ENCODE results near the gene CCL15.

The CCL15 gene

GRCh38 chr17:35968520-35969054, 32.8 kb downstream of the CCL15 start:
- TF ChIP-seq ZNF274 (IDR thresholded peaks at IDR 0.05; ENCODE audit: low read depth, low read length), result no peak
- TF ChIP-seq SUZ12 (IDR thresholded peaks at IDR 0.05; ENCODE audit: extremely low read depth, insufficient read depth, insufficient read length), result no peak
- no peak for TF ChIP-seq YY1 (IDR thresholded peaks at IDR 0.05; ENCODE audit: insufficient read depth, insufficient read length)
- Histone ChIP-seq H3K9ac (ENCODE audit: insufficient read length, low read depth) (no peak overlapping the region), H3K9me3 (ENCODE audit: insufficient read depth, low read length) (no peaks in the 10 kb centered on the region), H3K27me3 (ENCODE audit: insufficient read depth, insufficient read length) (no peaks in the 10 kb centered on the region), H3K4me1 (ENCODE audit: insufficient read depth, insufficient read length) (no peaks in the 10 kb centered on the region), H3K36me3 (ENCODE audit: insufficient read depth, insufficient read length, low read length) (no peaks in the 10 kb centered on the region), H3K4me3 (ENCODE audit: insufficient read length, low read depth) (no peak overlapping the region)
- DNase-seq (ENCODE audit: low read depth, low spot score), result no peak

GRCh38 chr17:35965272-35965671, 36.1 kb downstream of the CCL15 start:
- DNase-seq (ENCODE audit: low read depth, low spot score), result no peak

GRCh38 chr17:35963663-35964062, 37.7 kb downstream of the CCL15 start:
- no peak for DNase-seq (ENCODE audit: low read depth, low spot score)
- H3K4me1 ChIP-seq (ENCODE audit: insufficient read depth, insufficient read length), result no peaks in the 10 kb centered on the region
- H3K27me3 ChIP-seq (ENCODE audit: insufficient read depth, insufficient read length), result no peaks in the 10 kb centered on the region
- H3K9me3 ChIP-seq (ENCODE audit: insufficient read depth, low read length), result no peaks in the 10 kb centered on the region
- H3K36me3 ChIP-seq (ENCODE audit: insufficient read depth, insufficient read length, low read length), result no peaks in the 10 kb centered on the region
- no peak for TF ChIP-seq YY1 (IDR thresholded peaks at IDR 0.05; ENCODE audit: insufficient read depth, insufficient read length)
- TF ChIP-seq ZNF274 (IDR thresholded peaks at IDR 0.05; ENCODE audit: low read depth, low read length), result no peak
- TF ChIP-seq SUZ12 (IDR thresholded peaks at IDR 0.05; ENCODE audit: extremely low read depth, insufficient read depth, insufficient read length), result no peak
- no peak overlapping the region for H3K4me3 ChIP-seq (ENCODE audit: insufficient read length, low read depth)
- H3K9ac ChIP-seq (ENCODE audit: insufficient read length, low read depth), result no peak overlapping the region

More at GRCh38 chr17:35965272-35965671, 36.1 kb downstream of the CCL15 start:
- no peaks in the 10 kb centered on the region for H3K4me1 ChIP-seq (ENCODE audit: insufficient read depth, insufficient read length)
- no peaks in the 10 kb centered on the region for H3K36me3 ChIP-seq (ENCODE audit: insufficient read depth, insufficient read length, low read length)
- no peak overlapping the region for H3K4me3 ChIP-seq (ENCODE audit: insufficient read length, low read depth)
- TF ChIP-seq YY1 (IDR thresholded peaks at IDR 0.05; ENCODE audit: insufficient read depth, insufficient read length) (no peak), ZNF274 (IDR thresholded peaks at IDR 0.05; ENCODE audit: low read depth, low read length) (no peak), SUZ12 (IDR thresholded peaks at IDR 0.05; ENCODE audit: extremely low read depth, insufficient read depth, insufficient read length) (no peak)
- no peak overlapping the region for H3K9ac ChIP-seq (ENCODE audit: insufficient read length, low read depth)
- no peaks in the 10 kb centered on the region for H3K27me3 ChIP-seq (ENCODE audit: insufficient read depth, insufficient read length)
- H3K9me3 ChIP-seq (ENCODE audit: insufficient read depth, low read length), result no peaks in the 10 kb centered on the region

GRCh38 chr17:35953720-35954119, 47.6 kb downstream of the CCL15 start:
- Histone ChIP-seq H3K27me3 (ENCODE audit: insufficient read depth, insufficient read length) (no peaks in the 10 kb centered on the region), H3K4me3 (ENCODE audit: insufficient read length, low read depth) (no peak overlapping the region), H3K9me3 (ENCODE audit: insufficient read depth, low read length) (no peaks in the 10 kb centered on the region), H3K4me1 (ENCODE audit: insufficient read depth, insufficient read length) (no peaks in the 10 kb centered on the region), H3K9ac (ENCODE audit: insufficient read length, low read depth) (no peak overlapping the region), H3K36me3 (ENCODE audit: insufficient read depth, insufficient read length, low read length) (no peaks in the 10 kb centered on the region)
- TF ChIP-seq YY1 (IDR thresholded peaks at IDR 0.05; ENCODE audit: insufficient read depth, insufficient read length) (no peak), SUZ12 (IDR thresholded peaks at IDR 0.05; ENCODE audit: extremely low read depth, insufficient read depth, insufficient read length) (no peak), ZNF274 (IDR thresholded peaks at IDR 0.05; ENCODE audit: low read depth, low read length) (no peak)
- no peak for DNase-seq (ENCODE audit: low read depth, low spot score)

- Histone ChIP-seq H3K27me3 (ENCODE audit: insufficient read depth, insufficient read length) (no peaks in the 10 kb centered on the region), H3K4me1 (ENCODE audit: insufficient read depth, insufficient read length) (no peaks in the 10 kb centered on the region), H3K36me3 (ENCODE audit: insufficient read depth, insufficient read length, low read length) (no peaks in the 10 kb centered on the region), H3K4me3 (ENCODE audit: insufficient read length, low read depth) (no peak overlapping the region), H3K9ac (ENCODE audit: insufficient read length, low read depth) (no peak overlapping the region), H3K9me3 (ENCODE audit: insufficient read depth, low read length) (no peaks in the 10 kb centered on the region)
- TF ChIP-seq SUZ12 (IDR thresholded peaks at IDR 0.05; ENCODE audit: extremely low read depth, insufficient read depth, insufficient read length) (no peak), YY1 (IDR thresholded peaks at IDR 0.05; ENCODE audit: insufficient read depth, insufficient read length) (no peak), ZNF274 (IDR thresholded peaks at IDR 0.05; ENCODE audit: low read depth, low read length) (no peak)
- DNase-seq (ENCODE audit: low read depth, low spot score), result no peak
Observed at GRCh38 chr17:35949401-35949800, 52.0 kb downstream of the CCL15 start.

- Histone ChIP-seq H3K9ac (ENCODE audit: insufficient read length, low read depth) (no peak overlapping the region), H3K36me3 (ENCODE audit: insufficient read depth, insufficient read length, low read length) (no peaks in the 10 kb centered on the region), H3K4me1 (ENCODE audit: insufficient read depth, insufficient read length) (no peaks in the 10 kb centered on the region), H3K4me3 (ENCODE audit: insufficient read length, low read depth) (no peak overlapping the region), H3K9me3 (ENCODE audit: insufficient read depth, low read length) (no peaks in the 10 kb centered on the region), H3K27me3 (ENCODE audit: insufficient read depth, insufficient read length) (no peaks in the 10 kb centered on the region)
- TF ChIP-seq SUZ12 (IDR thresholded peaks at IDR 0.05; ENCODE audit: extremely low read depth, insufficient read depth, insufficient read length) (no peak), ZNF274 (IDR thresholded peaks at IDR 0.05; ENCODE audit: low read depth, low read length) (no peak), YY1 (IDR thresholded peaks at IDR 0.05; ENCODE audit: insufficient read depth, insufficient read length) (no peak)
- no peak for DNase-seq (ENCODE audit: low read depth, low spot score)
Observed at GRCh38 chr17:35948092-35948491, 53.3 kb downstream of the CCL15 start.

Data from NT2/D1 (cell line).